ENCODE data around the gene LSM10.

The LSM10 gene

GRCh38 chr1:36397378-36398230, at the start of gene LSM10:
TSS of gene LSM10 (minus strand) at chr1:36397908. CDS start at chr1:36394129, 3,779 bp downstream.
- peak; percentile 92 for DNase-seq

- no peak for DNase-seq
Measured at GRCh38 chr1:36447450-36447849, 49.7 kb upstream of the LSM10 start.

GRCh38 chr1:36446746-36447145, 49.0 kb upstream of the LSM10 start:
- DNase-seq: no peak

GRCh38 chr1:36446271-36446670, 48.6 kb upstream of the LSM10 start:
- no peak for DNase-seq

- no peak for DNase-seq
Measured at GRCh38 chr1:36443297-36443696, 45.6 kb upstream of the LSM10 start.

GRCh38 chr1:36442337-36442736, 44.6 kb upstream of the LSM10 start:
- DNase-seq: no peak

GRCh38 chr1:36440646-36441045, 42.9 kb upstream of the LSM10 start:
- no peak for DNase-seq

GRCh38 chr1:36440044-36440443, 42.3 kb upstream of the LSM10 start:
- no peak for DNase-seq

- DNase-seq: no peak
Measured at GRCh38 chr1:36438715-36439114, 41.0 kb upstream of the LSM10 start.

- peak; percentile 83 for DNase-seq
Measured at GRCh38 chr1:36436821-36437220, 39.1 kb upstream of the LSM10 start.

GRCh38 chr1:36433102-36433501, 35.4 kb upstream of the LSM10 start:
- DNase-seq: no peak

- no peak for DNase-seq
Measured at GRCh38 chr1:36432616-36433015, 34.9 kb upstream of the LSM10 start.

- no peak for DNase-seq
Measured at GRCh38 chr1:36425791-36426190, 28.1 kb upstream of the LSM10 start.

GRCh38 chr1:36421649-36422048, 23.9 kb upstream of the LSM10 start:
- no peak for DNase-seq

- DNase-seq: peak; percentile 69
Measured at GRCh38 chr1:36420836-36421317, 23.2 kb upstream of the LSM10 start.

- no peak for DNase-seq
Measured at GRCh38 chr1:36420409-36420808, 22.7 kb upstream of the LSM10 start.

- no peak for DNase-seq
Measured at GRCh38 chr1:36419569-36419968, 21.9 kb upstream of the LSM10 start.

- DNase-seq: no peak
Measured at GRCh38 chr1:36419140-36419539, 21.4 kb upstream of the LSM10 start.

- DNase-seq: no peak
Measured at GRCh38 chr1:36417931-36418330, 20.2 kb upstream of the LSM10 start.

GRCh38 chr1:36415661-36416326, 18.1 kb upstream of the LSM10 start:
- DNase-seq: no peak

- no peak for DNase-seq
Measured at GRCh38 chr1:36414384-36414783, 16.7 kb upstream of the LSM10 start.

- peak; percentile 89 for DNase-seq
Measured at GRCh38 chr1:36411674-36412648, 14.3 kb upstream of the LSM10 start.

GRCh38 chr1:36408479-36408878, 10.8 kb upstream of the LSM10 start:
- DNase-seq: no peak

Data from NCI-H226 (cell line).